Transverse colon (tissue), 3 donors: ENCODE measurements around the gene MEGF8.

Experiments used
- EP300 ChIP-seq: sonication (generic); formaldehyde crosslinking; IDR thresholded peaks from one replicate; pipeline ENCODE4 v1.6.1; 2017; ENCODE audit warnings: antibody characterized with exemption, low read depth
- POLR2A ChIP-seq: fragments of 450-650 bp; IDR thresholded peaks from one replicate; pipeline ENCODE4 v1.6.1; 2016; ENCODE audit warnings: antibody characterized with exemption, mild to moderate bottlenecking, moderate library complexity
- TF ChIP-seq, protein P1 (sequence below), 5 experiments: fragments of 200-600 bp in 3 of 5; fragments of 450-650 bp in 2 of 5; sonication (generic) in 3 of 5; IDR thresholded peaks; 1 replicate in 2 of 5; 2 replicates in 3 of 5; pipeline ENCODE4 v1.5.1; 2016 to 2017; ENCODE audit warnings: antibody characterized with exemption in 5 of 5, inconsistent platforms in 3 of 5, mild to moderate bottlenecking in 2 of 5, moderate library complexity in 1 of 5

DNA sequence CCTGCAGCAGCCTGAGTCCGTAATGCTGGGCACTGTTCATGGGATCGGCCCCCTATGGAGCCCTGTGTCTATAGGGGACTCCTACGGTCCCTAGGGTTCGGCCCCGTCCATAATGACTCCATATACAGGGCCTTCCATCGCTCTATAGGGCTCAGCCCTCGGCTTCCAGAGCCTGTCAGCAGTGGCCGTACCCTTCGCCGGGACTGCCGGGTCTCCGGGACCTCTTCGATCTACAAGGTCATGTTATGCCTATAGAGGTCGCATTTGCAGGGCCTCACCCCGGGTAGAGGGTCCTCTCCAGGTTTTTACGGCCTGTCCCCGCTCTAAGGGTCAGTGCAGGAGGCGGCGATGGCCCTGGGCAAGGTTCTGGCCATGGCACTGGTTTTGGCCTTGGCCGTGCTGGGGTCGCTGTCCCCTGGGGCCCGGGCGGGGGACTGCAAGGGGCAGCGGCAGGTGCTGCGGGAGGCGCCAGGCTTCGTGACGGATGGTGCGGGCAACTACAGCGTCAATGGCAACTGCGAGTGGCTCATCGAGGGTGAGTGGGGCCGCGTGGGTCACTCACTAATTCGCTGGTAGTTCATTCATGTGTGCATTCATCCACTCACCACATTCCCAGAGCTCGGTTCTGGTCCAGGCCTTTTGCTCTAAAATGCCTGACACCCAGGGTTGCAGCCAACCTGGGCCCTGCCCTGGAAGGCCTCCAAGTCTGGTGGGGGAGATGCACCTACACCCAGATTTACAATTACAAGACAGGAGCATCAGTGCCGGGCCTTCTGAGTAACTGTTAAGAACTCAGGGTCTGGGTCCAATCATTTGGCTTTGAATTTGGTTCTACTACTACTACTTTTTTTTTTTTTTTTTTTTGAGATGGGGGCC is 699 bp downstream of the MEGF8 start:
- TF ChIP-seq EP300 (no peak), POLR2A (no peak)
- TF ChIP-seq, protein P1, sequence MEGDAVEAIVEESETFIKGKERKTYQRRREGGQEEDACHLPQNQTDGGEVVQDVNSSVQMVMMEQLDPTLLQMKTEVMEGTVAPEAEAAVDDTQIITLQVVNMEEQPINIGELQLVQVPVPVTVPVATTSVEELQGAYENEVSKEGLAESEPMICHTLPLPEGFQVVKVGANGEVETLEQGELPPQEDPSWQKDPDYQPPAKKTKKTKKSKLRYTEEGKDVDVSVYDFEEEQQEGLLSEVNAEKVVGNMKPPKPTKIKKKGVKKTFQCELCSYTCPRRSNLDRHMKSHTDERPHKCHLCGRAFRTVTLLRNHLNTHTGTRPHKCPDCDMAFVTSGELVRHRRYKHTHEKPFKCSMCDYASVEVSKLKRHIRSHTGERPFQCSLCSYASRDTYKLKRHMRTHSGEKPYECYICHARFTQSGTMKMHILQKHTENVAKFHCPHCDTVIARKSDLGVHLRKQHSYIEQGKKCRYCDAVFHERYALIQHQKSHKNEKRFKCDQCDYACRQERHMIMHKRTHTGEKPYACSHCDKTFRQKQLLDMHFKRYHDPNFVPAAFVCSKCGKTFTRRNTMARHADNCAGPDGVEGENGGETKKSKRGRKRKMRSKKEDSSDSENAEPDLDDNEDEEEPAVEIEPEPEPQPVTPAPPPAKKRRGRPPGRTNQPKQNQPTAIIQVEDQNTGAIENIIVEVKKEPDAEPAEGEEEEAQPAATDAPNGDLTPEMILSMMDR (IDR thresholded peaks at IDR 0.05) = peak in 3 of 5 experiments; percentile 19 to 29 (median 29)
